Measurements from ENCODE around the gene CCNG2. TPM values are rescaled to one million over a fixed set of nuclear protein-coding genes. Genes with fewer than 3 reads are reported as not detected.

Gene CCNG2
- total and polyA plus RNA-seq, 9 of the 15 experiments (the other 6 are each of a cell fraction or from before 2014, with no cell fraction given) = 0.49 to 6.6 (median 2.9) TPM

- no peak for TF ChIP-seq PBX2 (CRISPR knock-in tag; IDR thresholded peaks at IDR 0.05; ENCODE audit: low read depth)
- TF ChIP-seq PBX2 (tag; conservative IDR thresholded peaks at IDR 0.05; ENCODE audit: low read depth) = no peak; the same call in 1 of the 2 replicates
- no peak for TF ChIP-seq FOXP1 (CRISPR knock-in tag; IDR thresholded peaks at IDR 0.05)
- no peak for TF ChIP-seq SRSF7 (optimal IDR thresholded peaks at IDR 0.05; ENCODE audit: low read depth, low read length)
- no peak for TF ChIP-seq RUNX1 (IDR thresholded peaks at IDR 0.05; ENCODE audit: low read depth)
- TF ChIP-seq POLR3G (IDR thresholded peaks at IDR 0.05; ENCODE audit: extremely low read depth, insufficient read length, insufficient replicate concordance) = no peak
- no peak for TF ChIP-seq RB1 (IDR thresholded peaks at IDR 0.05; ENCODE audit: low read depth)
- no peak for TF ChIP-seq CHD4 (IDR thresholded peaks at IDR 0.05; ENCODE audit: insufficient read depth, insufficient replicate concordance, low read depth, low read length, poor library complexity, severe bottlenecking)
- no peak for TF ChIP-seq IRF9 (tag; IDR thresholded peaks at IDR 0.05)
- TF ChIP-seq BCLAF1 (IDR thresholded peaks at IDR 0.05; ENCODE audit: borderline replicate concordance in 1 of 2, control insufficient read depth in 1 of 2, low read depth in 2 of 2, low read length in 1 of 2) = no peak
- TF ChIP-seq HDAC3 (IDR thresholded peaks at IDR 0.05; ENCODE audit: borderline replicate concordance, partially characterized antibody) = no peak
These were observed 10.6 kb upstream of the CCNG2 start (continued) for GRCh38 chr4:77146186-77147078.
